ENCODE measurements around the gene MND1. TPM values are rescaled to one million over a fixed set of nuclear protein-coding genes. Genes with fewer than 3 reads are reported as not detected.

The MND1 gene
- total and polyA plus RNA-seq, 2 of the 8 experiments (the other 6 are each of a cell fraction or from before 2014, with no cell fraction given): 4.4 to 26.2 TPM

DNA sequence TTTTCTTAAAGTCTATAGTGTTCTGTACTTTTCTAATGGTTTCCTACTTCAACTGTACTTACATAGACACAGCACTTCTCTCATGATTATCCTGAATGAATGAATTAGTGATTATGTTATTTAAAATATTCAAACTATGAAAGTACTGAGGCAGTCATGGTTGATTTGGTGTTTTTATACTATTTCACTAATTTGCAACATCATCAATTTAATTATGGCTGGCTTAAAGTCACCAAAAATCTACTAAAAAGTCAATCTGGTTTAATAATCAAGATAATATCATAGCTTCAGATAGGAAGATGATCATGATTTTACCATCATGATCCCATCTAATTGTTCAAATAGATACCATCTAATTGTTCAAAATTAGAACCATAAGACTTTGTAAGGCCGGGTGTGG is 104.8 kb downstream of the MND1 start:
- no peak overlapping the region for H2AK5ac ChIP-seq (ENCODE audit: low read depth, low read length)
- no peak overlapping the region for H3K56ac ChIP-seq (replicated peaks; ENCODE audit: insufficient read length, low read depth, low read length)
- H4K8ac ChIP-seq (ENCODE audit: extremely low read depth, insufficient read depth, low read length): no peak overlapping the region
- no peak overlapping the region for H3K9ac ChIP-seq (replicated peaks in 1 of 4; ENCODE audit: extremely low read depth in 1 of 4, low read depth in 3 of 4, low read length in 3 of 4)
- no peak overlapping the region for H3K23ac ChIP-seq (ENCODE audit: insufficient read length)
- no peaks in the 10 kb centered on the region for H3K9me3 ChIP-seq (ENCODE audit: insufficient read depth in 2 of 2, low read depth in 1 of 2, low read length in 1 of 2)
- H2BK120ac ChIP-seq (replicated peaks; ENCODE audit: low read depth, low read length): no peak overlapping the region
- H3K36me3 ChIP-seq (ENCODE audit: control insufficient read depth in 2 of 4, insufficient read depth in 4 of 4, low read length in 3 of 4): no peaks in the 10 kb centered on the region
- H3K4ac ChIP-seq (replicated peaks; ENCODE audit: insufficient read length, low read depth, low read length): no peak overlapping the region
- H3K79me1 ChIP-seq (ENCODE audit: low read depth, low read length): no peaks in the 10 kb centered on the region
- H3K23me2 ChIP-seq (ENCODE audit: low read depth, low read length): 0 out of 2 replicates have a peak, but pooled peaks cover 3% of the 10 kb centered on the region
- peak; percentile 49; the same call in 1 of the 2 replicates for TF ChIP-seq MAFK (IDR thresholded peaks at IDR 0.05; ENCODE audit: low read depth, low read length)
- no peak for TF ChIP-seq NANOG (IDR thresholded peaks at IDR 0.05; ENCODE audit: insufficient read depth, low read depth, low read length, poor library complexity, severe bottlenecking)
- no peak for TF ChIP-seq BCL11A (IDR thresholded peaks at IDR 0.05; ENCODE audit: low read depth in 2 of 2, low read length in 2 of 2)
- H3K14ac ChIP-seq (ENCODE audit: insufficient read length): no peak overlapping the region
- H2AFZ ChIP-seq (ENCODE audit: low read length): no peak overlapping the region
- H3K4me2 ChIP-seq (ENCODE audit: insufficient read depth in 1 of 2, low read depth in 2 of 2, low read length in 2 of 2): no peak overlapping the region
- ChIA-PET CTCF (ENCODE audit: partially characterized antibody) (interaction anchor here (0.6 to 0.9 kb wide), 3 partner anchors 16 to 318 kb away, joined by 3 read pairs; no protein-coding TSS in a partner anchor), POLR2A (ENCODE audit: partially characterized antibody) (interaction anchor here (0.6 to 1.7 kb wide), 2 partner anchors 17 to 41 kb away, joined by 3 to 8 read pairs; partner anchors contain the start of gene TMEM131L)
- DNase-seq (ENCODE audit: low read depth in 1 of 2, low spot score in 2 of 2) (no peak), FAIRE-seq (no peak)
- no peaks in the 10 kb centered on the region for H3K79me2 ChIP-seq (ENCODE audit: control insufficient read depth in 1 of 2, insufficient read depth in 2 of 2, low read length in 2 of 2)
- H2BK5ac ChIP-seq (ENCODE audit: low read depth, low read length): no peak overlapping the region
- no peaks in the 10 kb centered on the region; a peak in 1 of 7 replicates for H3K27me3 ChIP-seq (replicated peaks in 1 of 4; ENCODE audit: control insufficient read depth in 3 of 4, extremely low read depth in 1 of 4, insufficient read depth in 3 of 4, low read length in 3 of 4)
- H2BK15ac ChIP-seq (ENCODE audit: low read length): no peak overlapping the region
- H3K18ac ChIP-seq (ENCODE audit: extremely low read depth, low read length): no peak overlapping the region
- H4K5ac ChIP-seq (ENCODE audit: insufficient read length, low read depth, low read length): no peak overlapping the region
- H2BK20ac ChIP-seq (ENCODE audit: low read length): no peak overlapping the region
- H3K27ac ChIP-seq (ENCODE audit: low read depth, low read length): no peak overlapping the region
- no peak overlapping the region for H4K91ac ChIP-seq (replicated peaks; ENCODE audit: insufficient read length, low read length)
- H3K4me1 ChIP-seq (replicated peaks in 1 of 4; ENCODE audit: control insufficient read depth in 3 of 4, insufficient read depth in 4 of 4, low read length in 3 of 4): peaks cover 2 to 11% (median 7%) of the 10 kb centered on the region in 4 experiments; a peak in 5 of 7 replicates
- no peak overlapping the region for H2BK12ac ChIP-seq (ENCODE audit: low read depth, low read length)
- H4K20me1 ChIP-seq (replicated peaks in 1 of 2; ENCODE audit: control insufficient read depth in 1 of 2, insufficient read depth in 2 of 2, low read length in 2 of 2): no peaks in the 10 kb centered on the region
- H3K4me3 ChIP-seq (ENCODE audit: extremely low read depth in 1 of 4, insufficient read depth in 2 of 4, low read depth in 3 of 4, low read length in 4 of 4): no peak overlapping the region
- 77% methylated on average over 1 of the region's 1 CpG; no CpG with 5 or more reads in 1 of the 2 experiments for WGBS, 2 experiments (ENCODE audit: extremely low coverage in 1 of 2, insufficient coverage in 1 of 2, insufficient read length in 1 of 2, insufficient replicate concordance in 2 of 2, low coverage in 1 of 2, low lambda C conversion rate in 2 of 2, missing lambda C conversion rate in 1 of 2)

Measured in H1 (cell line).